ENCODE data around the gene PNPLA2.
A peak's percentile ranks its signal among the peaks of the same experiment; 100 is the strongest.

Gene PNPLA2

DNA sequence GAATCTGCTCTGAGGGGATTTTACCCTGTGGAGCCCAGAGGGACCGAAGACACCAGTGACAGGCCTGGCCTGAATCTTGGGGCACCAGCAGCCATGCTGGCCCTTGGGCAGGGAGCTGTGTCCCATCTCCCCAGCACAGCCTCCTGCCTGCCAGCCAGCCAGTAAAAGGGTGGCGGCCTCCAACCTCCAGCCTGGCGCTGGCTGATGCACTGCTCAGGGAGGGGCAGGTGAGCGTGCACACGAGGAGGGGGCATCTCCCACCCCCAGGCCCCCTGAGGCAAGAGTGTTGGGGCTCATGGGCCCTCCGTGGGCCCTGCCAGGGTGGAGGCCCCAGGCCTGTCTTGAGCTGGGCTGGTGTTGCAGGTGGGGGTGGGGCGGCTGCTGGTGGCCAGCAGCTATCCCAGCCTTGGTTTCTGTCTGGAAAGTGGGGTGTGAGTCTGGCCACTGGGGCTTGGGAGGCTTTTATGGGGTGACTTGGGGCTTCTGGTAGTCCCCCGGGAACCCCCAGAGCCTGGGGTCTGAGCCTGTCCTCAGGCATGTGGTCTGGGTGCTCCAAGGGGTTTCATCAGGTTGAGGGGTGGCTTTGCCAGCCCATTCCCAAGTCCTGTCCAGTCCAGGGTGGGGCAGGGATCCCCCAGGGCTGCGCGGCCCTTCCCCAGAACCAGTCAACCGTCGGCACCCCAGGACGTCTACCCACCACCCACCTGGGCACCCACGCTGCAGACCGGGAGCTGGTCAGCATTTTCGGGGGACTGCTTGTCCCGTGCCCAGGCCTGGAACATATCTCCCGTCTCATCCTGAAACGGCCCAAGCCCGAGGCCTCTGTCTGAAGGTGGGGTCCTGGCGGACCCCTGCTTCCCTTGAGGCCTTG is 41.8 kb downstream of the PNPLA2 start:
- no peak for TF ChIP-seq GATA1 (IDR thresholded peaks at IDR 0.05; ENCODE audit: low read depth, low read length)
- TF ChIP-seq POLR2A (IDR thresholded peaks at IDR 0.05; ENCODE audit: low read length), result peak; percentile 46
- peak; percentile 38 to 43 for DNase-seq

DNA sequence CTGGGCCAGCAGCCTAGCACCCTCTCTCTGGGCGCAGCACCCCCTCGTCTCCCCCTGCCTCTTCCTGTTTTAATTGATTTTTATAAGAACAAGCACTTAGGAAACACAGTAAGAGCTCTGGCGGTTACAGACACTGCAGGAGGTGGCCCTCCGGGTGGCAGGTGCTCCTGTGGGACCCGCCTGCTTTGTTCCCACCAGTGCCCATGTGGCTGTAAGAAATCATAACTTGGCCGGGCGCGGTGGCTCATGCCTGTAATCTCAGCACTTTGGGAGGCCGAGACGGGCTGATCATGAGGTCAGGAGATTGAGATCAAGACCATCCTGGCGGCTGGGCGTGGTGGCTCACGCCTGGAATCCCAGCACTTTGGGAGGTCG is 42.4 kb downstream of the PNPLA2 start:
- no peak for TF ChIP-seq GATA1 (IDR thresholded peaks at IDR 0.05; ENCODE audit: low read depth, low read length)
- TF ChIP-seq POLR2A (IDR thresholded peaks at IDR 0.05; ENCODE audit: low read length), result no peak
- no peak for DNase-seq

GRCh38 chr11:862081-862661 is 43.5 kb downstream of the PNPLA2 start:
- peak; percentile 87 to 90 for DNase-seq
- TF ChIP-seq GATA1 (IDR thresholded peaks at IDR 0.05; ENCODE audit: low read depth, low read length) (no peak), POLR2A (IDR thresholded peaks at IDR 0.05; ENCODE audit: low read length) (peak; percentile 56)

DNA sequence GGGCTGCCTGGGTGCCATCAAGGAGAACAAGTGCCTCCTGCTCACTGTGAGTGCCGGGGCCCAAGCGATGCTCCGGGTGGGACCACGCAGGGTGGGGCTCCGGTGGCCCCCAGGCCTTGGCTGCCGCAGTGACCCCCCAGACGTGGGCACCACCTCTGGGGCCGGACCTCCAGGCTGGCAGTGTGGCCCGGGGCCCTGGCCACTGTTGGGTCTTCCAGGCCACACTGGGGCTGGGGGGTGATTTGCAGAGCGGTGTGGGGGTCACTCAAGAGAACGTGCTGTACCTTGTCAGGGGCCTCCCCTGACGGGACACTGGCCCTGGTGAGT is 43.9 kb downstream of the PNPLA2 start:
- TF ChIP-seq POLR2A (IDR thresholded peaks at IDR 0.05; ENCODE audit: low read length), result no peak
- TF ChIP-seq GATA1 (IDR thresholded peaks at IDR 0.05; ENCODE audit: low read depth, low read length), result no peak
- no peak for DNase-seq

GRCh38 chr11:863023-863909 is 44.6 kb downstream of the PNPLA2 start:
- TF ChIP-seq POLR2A (IDR thresholded peaks at IDR 0.05; ENCODE audit: low read length), result no peak
- TF ChIP-seq GATA1 (IDR thresholded peaks at IDR 0.05; ENCODE audit: low read depth, low read length), result no peak
- no peak for DNase-seq

GRCh38 chr11:863910-864827 is 45.5 kb downstream of the PNPLA2 start:
- no peak for DNase-seq
- TF ChIP-seq POLR2A (IDR thresholded peaks at IDR 0.05; ENCODE audit: low read length), result peak; percentile 14
- no peak for TF ChIP-seq GATA1 (IDR thresholded peaks at IDR 0.05; ENCODE audit: low read depth, low read length)

- no peak for TF ChIP-seq GATA1 (IDR thresholded peaks at IDR 0.05; ENCODE audit: low read depth, low read length)
- no peak for TF ChIP-seq POLR2A (IDR thresholded peaks at IDR 0.05; ENCODE audit: low read length)
- no peak for DNase-seq
Measured at GRCh38 chr11:864898-865297, 46.2 kb downstream of the PNPLA2 start.

DNA sequence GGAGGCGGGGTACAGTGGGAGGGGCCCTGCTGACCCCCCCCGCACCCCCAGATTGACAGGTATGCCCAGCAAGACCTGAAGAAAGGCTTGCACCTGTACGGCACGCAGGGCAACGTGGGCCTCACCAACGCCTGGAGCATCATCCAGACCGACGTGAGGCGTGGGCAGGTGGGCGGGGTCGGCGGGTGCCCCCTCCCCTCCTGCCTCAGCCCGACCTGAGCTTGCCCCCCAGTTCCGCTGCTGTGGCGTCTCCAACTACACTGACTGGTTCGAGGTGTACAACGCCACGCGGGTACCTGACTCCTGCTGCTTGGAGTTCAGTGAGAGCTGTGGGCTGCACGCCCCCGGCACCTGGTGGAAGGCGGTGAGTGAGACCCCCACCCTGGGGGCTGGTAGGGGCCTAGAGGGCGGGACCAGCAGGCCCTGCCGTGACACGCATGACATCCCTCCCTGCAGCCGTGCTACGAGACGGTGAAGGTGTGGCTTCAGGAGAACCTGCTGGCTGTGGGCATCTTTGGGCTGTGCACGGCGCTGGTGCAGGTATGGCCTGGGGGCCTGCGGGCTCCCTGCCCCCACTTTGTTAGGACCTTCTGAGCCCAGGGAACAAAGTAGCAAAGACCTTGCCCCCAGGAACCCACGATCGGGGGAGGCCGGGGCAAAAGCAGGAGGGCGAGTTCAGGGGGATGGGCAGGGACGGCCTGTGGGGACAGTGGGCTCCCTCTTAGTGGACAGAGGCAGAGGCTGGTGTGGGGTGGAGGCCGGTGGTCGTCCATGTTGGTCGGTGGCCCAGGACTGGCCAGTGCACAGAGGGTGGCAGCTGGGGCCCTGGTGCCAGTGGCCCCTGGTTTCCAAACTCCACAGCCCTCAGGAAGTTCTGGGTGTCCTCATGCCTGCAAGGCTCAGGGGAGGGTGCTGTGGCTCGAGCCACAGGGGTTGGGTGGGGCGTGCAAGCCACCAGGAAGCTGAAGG is 47.0 kb downstream of the PNPLA2 start:
- TF ChIP-seq GATA1 (IDR thresholded peaks at IDR 0.05; ENCODE audit: low read depth, low read length), result no peak
- peak; percentile 24 for TF ChIP-seq POLR2A (IDR thresholded peaks at IDR 0.05; ENCODE audit: low read length)
- no peak for DNase-seq

- DNase-seq, result no peak
- no peak for TF ChIP-seq GATA1 (IDR thresholded peaks at IDR 0.05; ENCODE audit: low read depth, low read length)
- TF ChIP-seq POLR2A (IDR thresholded peaks at IDR 0.05; ENCODE audit: low read length), result no peak
Measured at GRCh38 chr11:866481-866880, 47.8 kb downstream of the PNPLA2 start.

DNA sequence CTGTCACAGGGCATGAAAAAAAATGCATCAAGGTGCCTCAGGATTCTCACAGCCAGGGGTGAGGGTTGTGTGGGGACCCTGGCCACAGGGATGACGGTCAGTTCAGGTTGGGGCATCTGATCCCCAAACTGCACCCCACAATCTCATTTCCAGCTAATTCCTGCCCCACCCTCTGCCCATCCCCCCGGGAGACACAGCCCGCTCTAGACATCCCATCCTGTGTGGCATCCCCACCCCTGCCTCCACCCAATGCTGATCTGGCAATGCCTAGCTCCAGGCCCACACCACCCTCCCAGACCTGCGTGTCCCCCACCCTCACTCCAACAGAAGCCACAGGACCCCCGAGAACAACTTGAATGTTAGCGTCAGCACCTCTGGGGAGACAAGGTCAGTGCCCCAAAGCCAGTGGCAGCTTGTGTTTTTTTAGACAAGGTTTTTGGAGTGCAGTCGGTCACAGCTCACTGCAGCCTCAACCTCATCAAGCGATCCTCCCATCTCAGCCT is 49.2 kb downstream of the PNPLA2 start:
- TF ChIP-seq GATA1 (IDR thresholded peaks at IDR 0.05; ENCODE audit: low read depth, low read length) (no peak), POLR2A (IDR thresholded peaks at IDR 0.05; ENCODE audit: low read length) (no peak)
- no peak for DNase-seq

DNA sequence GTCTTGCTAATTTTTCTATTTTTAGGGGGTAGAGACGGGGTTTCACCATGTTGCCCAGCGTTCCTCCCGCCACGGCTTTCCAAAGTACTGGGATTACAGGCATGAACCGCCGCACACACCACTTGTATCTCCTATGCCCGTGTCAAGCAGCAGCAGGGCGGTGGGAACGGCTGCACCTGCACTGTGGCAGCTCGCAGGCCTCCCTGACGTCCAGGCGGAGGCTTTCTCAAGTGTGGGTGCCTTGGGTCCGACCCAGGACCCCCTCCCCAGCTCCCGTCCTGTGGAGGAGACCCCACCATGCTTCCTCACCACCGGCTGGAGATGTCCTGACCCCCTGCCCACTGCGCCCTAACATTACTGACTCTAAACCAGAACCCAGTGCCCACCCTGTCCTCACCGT is 49.7 kb downstream of the PNPLA2 start:
- no peak for DNase-seq
- TF ChIP-seq GATA1 (IDR thresholded peaks at IDR 0.05; ENCODE audit: low read depth, low read length) (no peak), POLR2A (IDR thresholded peaks at IDR 0.05; ENCODE audit: low read length) (peak; percentile 14)

DNA sequence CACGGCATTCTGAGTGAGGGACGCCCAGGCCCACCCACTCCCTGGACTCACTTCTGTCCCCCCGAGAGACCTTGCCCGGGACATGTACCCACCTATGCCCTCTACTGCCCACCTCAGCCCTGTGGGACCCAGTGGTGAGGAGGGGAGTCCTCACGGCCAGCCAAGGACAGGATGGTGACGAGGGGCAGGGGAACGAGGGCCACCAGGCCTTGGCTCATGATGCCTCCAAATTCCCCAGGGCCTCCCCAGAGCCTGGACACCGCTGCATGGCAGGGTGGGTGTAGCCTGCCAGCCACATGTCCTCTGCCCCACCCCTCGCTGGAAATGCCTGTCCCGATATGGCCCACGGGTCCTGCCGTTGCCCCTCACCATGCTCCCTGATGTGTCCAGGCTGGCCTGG is 50.1 kb downstream of the PNPLA2 start:
- no peak for DNase-seq
- TF ChIP-seq GATA1 (IDR thresholded peaks at IDR 0.05; ENCODE audit: low read depth, low read length) (no peak), POLR2A (IDR thresholded peaks at IDR 0.05; ENCODE audit: low read length) (no peak)
